NCI-H460 (cell line): ENCODE measurements around the gene OR1K1. TPM values are rescaled to one million over a fixed set of nuclear protein-coding genes. Genes with fewer than 3 reads are reported as not detected.
"Not testable (repeated sequence)": the region's sequence is repeated elsewhere in the genome, so short reads cannot be mapped to it uniquely, and the experiment has no call there.

Source experiments
- DNase-seq: peaks from one replicate; pipeline ENCODE4 v3.0.0-alpha.2; 2016; ENCODE audit warnings: low read depth; ENCODE audit errors: extremely low read depth
- total RNA-seq: library from RNA; depleted of rRNA; stranded (reverse); fragments of >200 nt; shearing (Covaris generic); gene quantifications from 2 replicates; pipeline ENCODE4 v1.2.3, GENCODE V29; 2014

Gene OR1K1
- total RNA-seq, 1 experiment from 2014 or later = not detected

- peak; percentile 85 for DNase-seq
Observed at GRCh38 chr9:122810306-122810946, 10.5 kb downstream of the OR1K1 start.

DNA sequence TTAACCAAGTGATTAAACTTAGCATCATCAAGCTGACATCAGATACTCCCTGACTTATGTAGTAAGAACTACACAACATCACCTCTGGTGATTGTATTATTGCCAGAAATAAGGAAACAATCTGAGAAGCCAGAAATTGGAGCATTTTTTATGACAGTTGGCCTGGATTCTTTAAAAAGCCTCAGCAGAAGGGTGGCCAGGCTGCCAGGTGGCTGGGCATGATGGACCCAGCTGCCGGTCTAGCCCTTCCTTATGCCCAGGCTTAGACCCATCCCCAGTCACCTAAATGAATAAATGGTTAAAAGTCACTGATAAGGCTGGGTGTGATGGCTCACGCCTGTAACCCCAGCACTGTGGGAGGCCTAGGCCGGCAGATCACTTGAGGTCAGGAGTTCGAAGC lies 12.8 kb downstream of the OR1K1 start:
- DNase-seq = no peak

DNA sequence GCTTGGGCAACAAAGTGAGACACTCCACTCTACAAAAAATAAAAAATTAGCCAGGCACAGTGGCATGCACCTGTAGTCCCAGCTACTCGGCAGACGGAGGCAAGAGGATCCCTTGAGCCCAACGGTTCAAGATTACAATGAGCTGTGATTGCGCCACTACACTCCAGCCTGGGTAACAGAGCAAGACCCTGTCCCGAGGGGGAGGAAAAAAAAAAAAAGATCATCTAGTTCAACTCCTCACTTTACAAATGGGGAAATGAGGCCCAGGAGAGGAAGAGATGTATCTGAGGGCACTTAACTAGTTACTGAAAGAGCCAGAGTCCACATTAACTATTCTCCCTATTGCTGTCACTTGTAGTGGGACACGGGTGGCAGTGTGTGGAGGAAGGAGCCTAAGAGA lies 14.6 kb downstream of the OR1K1 start:
- DNase-seq = no peak

GRCh38 chr9:122815544-122815943 lies 15.6 kb downstream of the OR1K1 start:
- no peak for DNase-seq

DNA sequence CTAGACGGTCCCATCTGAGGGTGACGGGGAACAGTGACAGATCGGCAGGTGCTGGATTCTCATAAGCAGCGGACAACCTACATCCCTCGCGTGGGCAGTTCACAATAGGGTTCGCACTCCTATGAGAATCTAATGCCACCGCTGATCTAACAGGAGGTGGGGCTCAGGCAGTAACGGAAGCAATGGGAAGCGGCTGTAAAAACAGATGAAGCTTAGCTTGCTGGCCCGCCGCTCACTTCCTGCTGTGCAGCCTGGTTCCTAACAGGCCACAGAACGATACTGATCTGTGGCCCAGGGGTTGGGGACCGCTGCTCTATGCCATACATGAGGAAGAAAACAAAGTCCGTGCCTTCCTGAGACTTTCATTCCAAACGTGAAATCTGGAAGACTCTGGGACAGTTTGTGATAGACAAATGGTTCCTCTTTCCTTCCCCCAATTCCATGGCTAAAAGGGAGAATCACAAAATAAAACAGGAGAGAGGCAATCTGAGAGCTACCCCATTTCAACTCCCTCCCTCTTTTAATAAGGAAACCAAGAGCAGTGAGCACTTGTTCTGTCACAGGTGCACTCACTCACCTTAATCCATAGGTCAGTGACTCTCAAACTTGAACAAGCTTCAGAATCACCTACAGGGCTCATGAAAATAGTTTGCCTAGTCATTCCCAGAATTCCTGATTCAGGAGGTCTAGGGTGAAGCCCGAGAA lies 16.4 kb downstream of the OR1K1 start:
- DNase-seq = no peak

- no peak for DNase-seq
Observed at GRCh38 chr9:122819326-122819725, 19.4 kb downstream of the OR1K1 start.

- DNase-seq = no peak
Observed at GRCh38 chr9:122819791-122820489, 20.0 kb downstream of the OR1K1 start.

DNA sequence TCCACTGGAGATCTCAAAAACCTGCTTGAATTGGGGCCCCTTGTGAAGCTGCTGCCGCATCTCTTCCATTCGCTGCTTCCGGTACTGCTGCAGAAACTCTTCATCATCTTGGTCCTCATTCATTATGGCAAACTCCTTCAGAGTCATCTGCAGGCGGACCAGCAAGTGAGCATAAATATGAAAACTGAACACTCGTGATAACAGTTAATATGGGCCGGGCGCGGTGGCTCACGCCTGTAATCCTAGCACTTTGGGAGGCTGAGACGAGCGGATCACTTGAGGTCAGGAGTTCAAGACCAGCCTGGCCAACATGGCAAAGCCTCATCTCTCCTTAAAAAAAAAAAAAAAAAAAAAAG lies 20.5 kb downstream of the OR1K1 start:
- no peak for DNase-seq

DNA sequence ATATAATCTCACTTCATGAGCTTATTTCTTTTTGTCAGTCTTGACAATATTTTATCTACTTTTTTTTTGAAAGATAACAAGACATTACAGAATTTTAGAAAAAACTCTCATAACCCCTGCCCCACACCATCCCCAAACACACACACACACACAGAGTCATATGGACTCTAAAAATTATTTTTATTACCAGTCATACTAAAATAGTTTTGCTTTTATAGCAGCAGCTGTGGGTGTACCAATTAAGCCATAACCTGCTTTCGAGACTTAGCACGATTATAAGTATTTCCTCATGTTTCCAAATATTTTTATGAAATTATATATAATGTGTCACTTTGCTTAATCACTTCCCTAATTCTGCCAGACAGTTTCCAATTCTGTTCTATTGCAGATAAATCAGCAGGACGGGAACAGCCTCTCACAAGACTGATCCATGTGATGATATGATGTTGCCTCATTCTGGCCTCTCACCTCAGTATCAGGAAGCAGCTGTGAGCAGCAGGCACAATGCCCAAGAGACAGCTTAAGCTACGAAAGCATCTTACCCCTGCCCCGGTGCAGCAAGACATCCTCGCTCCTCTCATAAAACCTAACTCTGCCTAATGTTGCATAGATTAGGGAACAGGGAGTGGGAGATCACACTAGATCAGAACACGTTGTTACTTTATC lies 21.5 kb downstream of the OR1K1 start:
- DNase-seq = no peak

- no peak for DNase-seq
Observed at GRCh38 chr9:122822056-122822455, 22.1 kb downstream of the OR1K1 start.

DNA sequence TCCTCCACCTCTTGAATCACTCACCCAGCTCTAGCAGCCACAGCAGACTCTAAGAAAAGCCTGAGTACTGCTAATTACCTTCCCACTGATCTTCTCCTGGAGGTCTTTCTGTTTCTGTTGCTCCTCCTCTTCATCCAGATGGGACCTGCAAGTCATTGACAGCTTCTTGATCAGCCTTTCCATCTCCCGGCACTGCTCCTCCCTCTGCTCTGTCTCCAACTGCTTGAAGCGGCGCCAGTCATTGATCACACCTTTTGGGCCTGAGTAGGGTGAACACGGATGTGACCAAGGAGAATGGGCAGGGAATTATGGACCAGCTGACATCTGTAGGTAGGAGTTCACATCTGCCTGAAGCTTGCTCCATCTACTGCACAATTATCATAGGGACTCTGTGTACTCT lies 23.0 kb downstream of the OR1K1 start:
- no peak for DNase-seq

GRCh38 chr9:122827761-122828093 lies 27.8 kb downstream of the OR1K1 start:
- no peak for DNase-seq

DNA sequence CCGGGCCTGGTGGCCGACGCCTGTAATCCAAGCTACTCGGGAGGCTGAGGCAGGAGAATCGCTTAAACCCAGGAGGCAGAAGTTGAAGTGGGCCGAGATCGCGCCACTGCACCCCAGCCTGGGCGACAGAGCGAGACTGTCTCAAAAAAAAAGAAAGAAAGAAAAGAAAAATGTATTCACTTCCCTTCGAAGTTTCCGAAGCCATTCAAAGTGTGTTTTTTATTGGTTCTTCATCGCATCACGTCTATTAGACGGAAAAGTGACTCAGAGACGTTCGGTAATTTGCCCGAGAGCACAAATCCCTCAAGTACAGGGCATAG lies 29.0 kb downstream of the OR1K1 start:
- DNase-seq = not testable (repeated sequence)

DNA sequence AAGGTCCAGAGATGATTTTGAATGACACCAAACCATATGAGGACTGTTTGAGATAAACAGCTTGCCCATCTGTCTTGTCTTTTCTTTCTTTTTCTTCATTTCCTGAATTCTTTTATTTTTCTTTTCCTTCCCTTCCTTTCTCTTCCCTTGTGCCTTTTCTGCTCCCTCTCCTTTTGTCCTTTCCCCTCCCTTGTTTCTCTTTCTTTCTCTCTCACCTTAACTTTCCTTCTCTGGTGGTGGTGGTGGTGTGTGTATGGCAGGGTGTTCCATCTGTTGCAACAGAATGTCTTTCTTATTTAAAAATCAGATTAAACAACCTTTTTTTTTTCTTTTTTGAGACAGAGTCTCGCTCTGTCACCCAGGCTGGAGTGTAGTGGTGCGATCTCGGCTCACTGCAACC lies 32.3 kb downstream of the OR1K1 start:
- no peak for DNase-seq

- DNase-seq = no peak
Observed at GRCh38 chr9:122835313-122835731, 35.4 kb downstream of the OR1K1 start.

DNA sequence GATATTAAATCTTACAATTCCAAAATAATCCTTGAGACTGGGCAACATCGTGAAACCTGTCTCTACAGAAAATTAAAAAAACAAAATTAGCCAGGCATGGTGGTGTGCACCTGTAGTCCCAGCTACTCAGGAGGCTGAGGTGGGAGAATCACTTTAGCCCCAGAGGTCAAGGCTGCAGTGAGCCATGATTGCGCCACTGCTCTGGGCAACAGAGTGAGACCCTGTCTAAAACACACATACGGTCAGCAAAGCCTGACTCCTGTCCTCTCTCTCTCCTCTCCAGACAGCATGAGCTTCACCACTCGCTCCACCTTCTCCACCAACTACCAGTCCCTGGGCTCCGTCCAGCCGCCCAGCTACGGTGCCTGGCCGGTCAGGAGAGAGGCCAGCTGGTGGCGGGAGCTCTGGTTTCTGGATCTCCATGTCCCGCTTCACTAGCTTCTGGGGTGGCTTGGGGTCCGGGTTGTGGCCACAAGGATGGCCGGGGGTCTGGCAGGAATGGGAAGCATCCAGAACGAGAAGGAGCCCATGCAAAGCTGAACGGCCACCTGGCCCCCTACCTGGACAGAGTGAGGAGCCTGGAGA lies 37.4 kb downstream of the OR1K1 start:
- no peak for DNase-seq

DNA sequence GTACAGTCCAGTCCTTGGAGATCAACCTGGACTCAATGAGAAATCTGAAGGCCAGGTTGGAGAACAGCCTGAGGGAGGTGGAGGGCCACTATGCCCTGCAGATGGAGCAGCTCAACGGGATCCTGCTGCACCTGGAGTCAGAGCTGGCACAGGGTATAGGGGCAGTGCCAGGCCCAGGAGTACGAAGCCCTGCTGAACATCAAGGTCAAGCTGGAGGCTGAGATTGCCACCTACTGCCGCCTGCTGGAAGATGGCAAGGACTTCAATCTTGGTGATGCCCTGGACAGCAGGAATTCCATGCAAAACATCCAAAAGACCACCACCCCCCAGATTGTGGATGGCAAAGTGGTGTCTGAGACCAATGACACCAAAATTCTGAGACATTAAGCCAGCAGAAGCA lies 38.5 kb downstream of the OR1K1 start:
- DNase-seq = not testable (repeated sequence)

GRCh38 chr9:122841501-122841900 lies 41.6 kb downstream of the OR1K1 start:
- no peak for DNase-seq

GRCh38 chr9:122844137-122844536 lies 44.2 kb downstream of the OR1K1 start:
- no peak for DNase-seq

DNA sequence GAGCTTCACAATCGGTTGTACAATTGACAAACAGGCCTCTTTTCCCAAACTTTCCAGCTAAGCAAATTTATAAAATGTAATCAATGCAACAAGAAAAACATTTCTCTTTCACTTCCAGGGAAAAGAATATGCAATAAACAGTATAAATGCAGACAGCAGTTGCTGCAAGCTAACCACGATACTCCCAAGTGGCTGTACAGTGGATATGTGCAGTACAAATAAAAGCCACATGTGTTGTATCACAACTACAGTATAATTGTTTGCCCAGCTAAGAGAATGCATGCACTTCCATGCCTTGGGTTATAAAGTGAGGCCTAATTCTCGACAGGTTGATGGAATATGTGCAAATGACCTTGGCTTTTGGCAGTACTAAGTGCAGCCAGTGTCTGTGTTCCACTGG lies 45.2 kb downstream of the OR1K1 start:
- no peak for DNase-seq

DNA sequence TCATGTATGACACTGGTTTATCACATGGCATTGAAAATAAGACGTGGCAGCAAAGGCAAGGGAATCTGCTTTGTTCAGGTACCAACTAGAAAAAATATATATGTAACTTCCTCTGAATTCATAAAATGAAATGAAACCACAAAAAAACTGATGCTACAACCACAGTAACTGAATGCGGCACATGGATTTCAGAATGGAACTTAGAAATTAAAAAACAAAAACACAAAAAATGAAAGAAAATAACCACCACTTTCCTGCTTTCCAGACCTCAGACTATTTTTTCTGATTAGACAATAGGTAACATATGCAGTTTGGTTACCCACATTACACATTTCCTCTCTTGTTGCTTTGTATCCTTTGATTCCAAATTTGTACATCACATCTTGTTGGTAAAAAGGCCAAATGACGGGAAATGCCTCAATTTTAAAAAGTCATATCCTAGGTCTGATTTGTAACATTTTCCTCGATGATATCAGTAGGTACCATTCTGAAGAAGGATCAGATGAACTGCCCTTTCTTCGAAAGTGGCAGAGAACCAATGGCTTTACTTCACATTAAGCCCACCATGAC lies 46.5 kb downstream of the OR1K1 start:
- no peak for DNase-seq
